ENCODE data around the gene XYLT2. TPM values are rescaled to one million over a fixed set of nuclear protein-coding genes. Genes with fewer than 3 reads are reported as not detected.
"Not testable (repeated sequence)": the region's sequence is repeated elsewhere in the genome, so short reads cannot be mapped to it uniquely, and the experiment has no call there.

XYLT2 gene
- total RNA-seq, 1 donor from 2014 or later: 21.4 TPM

DNA sequence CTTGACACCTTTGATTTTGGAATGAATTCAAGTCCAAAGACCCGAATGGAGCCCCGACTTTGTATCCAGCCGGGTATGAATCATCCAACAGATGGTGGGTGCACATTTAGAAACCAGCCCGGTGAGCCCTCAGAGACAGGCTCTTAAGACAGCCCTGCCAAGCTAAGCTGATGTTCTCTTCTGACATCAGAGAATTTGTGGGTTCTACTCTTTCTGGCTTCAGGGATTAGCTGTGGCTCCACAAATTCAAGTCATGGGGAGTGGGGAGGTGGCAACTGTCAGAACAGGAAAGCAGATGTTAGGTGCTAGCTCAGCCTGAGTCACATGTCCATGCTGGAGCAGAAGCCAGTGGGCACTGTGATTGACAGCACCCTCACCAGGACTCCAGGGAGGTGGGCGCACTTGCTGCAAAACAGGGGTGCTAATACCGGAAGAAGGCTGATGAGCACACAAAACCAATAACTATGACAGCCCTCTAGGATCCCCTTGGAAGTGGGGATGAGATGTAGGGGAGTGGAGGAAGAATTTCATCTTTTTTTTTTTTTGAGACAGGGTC, 31.4 kb upstream of the XYLT2 start:
- Mint-ChIP-seq H3K27ac (no peak overlapping the region), H3K4me1 (no peaks in the 10 kb centered on the region), H3K36me3 (ENCODE audit: low read depth) (no peaks in the 10 kb centered on the region), H3K27me3 (peaks cover 29% of the 10 kb centered on the region), H3K9me3 (no peaks in the 10 kb centered on the region), H3K4me3 (no peak overlapping the region)
- TF ChIP-seq, protein P1, sequence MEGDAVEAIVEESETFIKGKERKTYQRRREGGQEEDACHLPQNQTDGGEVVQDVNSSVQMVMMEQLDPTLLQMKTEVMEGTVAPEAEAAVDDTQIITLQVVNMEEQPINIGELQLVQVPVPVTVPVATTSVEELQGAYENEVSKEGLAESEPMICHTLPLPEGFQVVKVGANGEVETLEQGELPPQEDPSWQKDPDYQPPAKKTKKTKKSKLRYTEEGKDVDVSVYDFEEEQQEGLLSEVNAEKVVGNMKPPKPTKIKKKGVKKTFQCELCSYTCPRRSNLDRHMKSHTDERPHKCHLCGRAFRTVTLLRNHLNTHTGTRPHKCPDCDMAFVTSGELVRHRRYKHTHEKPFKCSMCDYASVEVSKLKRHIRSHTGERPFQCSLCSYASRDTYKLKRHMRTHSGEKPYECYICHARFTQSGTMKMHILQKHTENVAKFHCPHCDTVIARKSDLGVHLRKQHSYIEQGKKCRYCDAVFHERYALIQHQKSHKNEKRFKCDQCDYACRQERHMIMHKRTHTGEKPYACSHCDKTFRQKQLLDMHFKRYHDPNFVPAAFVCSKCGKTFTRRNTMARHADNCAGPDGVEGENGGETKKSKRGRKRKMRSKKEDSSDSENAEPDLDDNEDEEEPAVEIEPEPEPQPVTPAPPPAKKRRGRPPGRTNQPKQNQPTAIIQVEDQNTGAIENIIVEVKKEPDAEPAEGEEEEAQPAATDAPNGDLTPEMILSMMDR (IDR thresholded peaks at IDR 0.05): no peak
- DNase-seq (no peak), ATAC-seq (ENCODE audit: low read depth) (no peak)
- ChIA-PET POLR2A (no interaction called here), CTCF (no interaction called here)
- intact Hi-C loops (cut with micrococcal nuclease): no loop called here

DNA sequence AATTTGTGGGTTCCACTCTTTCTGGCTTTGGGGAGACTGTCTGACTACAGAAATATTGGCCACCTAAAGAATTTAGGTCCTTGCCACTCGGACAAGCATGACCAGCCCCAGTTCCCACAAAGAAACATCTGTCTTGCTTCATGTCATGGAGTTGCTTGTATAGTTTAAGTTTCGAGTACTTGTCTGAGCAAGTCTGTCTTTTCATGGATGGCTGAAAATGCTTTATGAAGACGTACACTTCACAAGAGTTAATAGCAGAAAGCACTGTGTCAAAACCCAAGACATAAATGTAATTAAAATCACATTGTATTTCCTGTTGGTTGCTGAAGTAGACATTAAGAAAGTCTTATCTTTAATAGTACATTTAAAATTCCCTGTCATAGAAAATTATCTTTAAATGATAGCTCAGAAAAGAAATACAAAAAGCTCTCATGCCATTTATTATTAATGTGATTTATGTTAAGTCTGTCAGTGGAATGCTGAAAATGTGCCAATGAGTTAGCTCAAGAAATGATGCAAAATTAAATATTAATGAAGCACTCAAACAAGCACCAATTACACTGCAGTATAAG, 29.8 kb upstream of the XYLT2 start:
- no peaks in the 10 kb centered on the region for H3K9me3 Mint-ChIP-seq
- H3K36me3 Mint-ChIP-seq (ENCODE audit: low read depth): no peaks in the 10 kb centered on the region
- no peaks in the 10 kb centered on the region for H3K4me1 Mint-ChIP-seq
- no peak overlapping the region for H3K4me3 Mint-ChIP-seq
- TF ChIP-seq, protein P1 (IDR thresholded peaks at IDR 0.05): no peak
- intact Hi-C loops (cut with micrococcal nuclease): no loop called here
- peaks cover 24% of the 10 kb centered on the region for H3K27me3 Mint-ChIP-seq
- ChIA-PET CTCF (no interaction called here), POLR2A (interaction anchor here (0.6 kb wide), 1 partner anchor 24 kb away, joined by 3 read pairs; no protein-coding TSS in a partner anchor)
- no peak overlapping the region for H3K27ac Mint-ChIP-seq
- DNase-seq (no peak), ATAC-seq (ENCODE audit: low read depth) (no peak)

DNA sequence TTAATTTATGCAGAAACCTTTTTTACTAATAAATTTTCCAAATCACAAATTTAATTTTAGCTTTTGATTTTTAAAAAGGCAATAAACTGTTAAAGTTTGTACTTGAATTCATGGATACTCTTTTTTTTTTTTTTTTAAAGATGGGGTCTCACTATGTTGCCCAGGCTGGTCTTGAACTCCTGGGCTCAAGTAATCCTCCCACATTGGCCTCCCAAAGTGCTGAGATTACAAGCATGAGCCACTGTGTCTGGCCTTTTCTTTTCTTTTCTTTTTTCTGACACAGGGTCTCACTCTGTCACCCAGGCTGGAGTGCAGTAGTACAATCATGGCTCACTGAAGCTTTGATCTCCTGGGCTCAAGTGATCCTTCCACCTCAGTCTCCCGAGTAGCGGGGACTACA, 29.3 kb upstream of the XYLT2 start:
- H3K4me1 Mint-ChIP-seq; H3K27ac Mint-ChIP-seq; H3K4me3 Mint-ChIP-seq; DNase-seq; intact Hi-C loops (cut with micrococcal nuclease); H3K9me3 Mint-ChIP-seq; H3K36me3 Mint-ChIP-seq (ENCODE audit: low read depth); CTCF ChIA-PET; ATAC-seq (ENCODE audit: low read depth): not testable (repeated sequence)
- POLR2A ChIA-PET: interaction anchor here (0.6 kb wide), 1 partner anchor 25 kb away, joined by 3 read pairs; no protein-coding TSS in a partner anchor
- peaks cover 19% of the 10 kb centered on the region for H3K27me3 Mint-ChIP-seq

DNA sequence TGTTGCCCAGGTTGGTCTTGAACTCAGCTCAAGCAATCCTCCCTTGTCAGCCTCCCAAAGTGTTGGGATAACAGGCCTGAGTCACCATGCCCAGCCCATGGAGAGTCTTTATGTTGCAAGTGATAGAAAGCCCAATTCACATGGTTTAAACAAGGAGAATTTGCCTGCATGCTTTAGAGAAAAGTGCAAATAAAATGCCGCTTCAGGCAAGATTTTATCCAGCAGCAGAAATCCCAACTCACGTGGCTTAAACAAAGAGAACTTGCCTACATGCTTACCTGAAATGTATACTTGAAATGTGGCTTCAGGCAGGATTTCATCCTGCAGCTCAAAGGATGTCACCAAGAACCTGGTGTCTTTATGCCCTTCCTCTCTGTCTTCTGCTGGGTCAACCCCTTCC, 28.8 kb upstream of the XYLT2 start:
- ATAC-seq (ENCODE audit: low read depth): no peak

DNA sequence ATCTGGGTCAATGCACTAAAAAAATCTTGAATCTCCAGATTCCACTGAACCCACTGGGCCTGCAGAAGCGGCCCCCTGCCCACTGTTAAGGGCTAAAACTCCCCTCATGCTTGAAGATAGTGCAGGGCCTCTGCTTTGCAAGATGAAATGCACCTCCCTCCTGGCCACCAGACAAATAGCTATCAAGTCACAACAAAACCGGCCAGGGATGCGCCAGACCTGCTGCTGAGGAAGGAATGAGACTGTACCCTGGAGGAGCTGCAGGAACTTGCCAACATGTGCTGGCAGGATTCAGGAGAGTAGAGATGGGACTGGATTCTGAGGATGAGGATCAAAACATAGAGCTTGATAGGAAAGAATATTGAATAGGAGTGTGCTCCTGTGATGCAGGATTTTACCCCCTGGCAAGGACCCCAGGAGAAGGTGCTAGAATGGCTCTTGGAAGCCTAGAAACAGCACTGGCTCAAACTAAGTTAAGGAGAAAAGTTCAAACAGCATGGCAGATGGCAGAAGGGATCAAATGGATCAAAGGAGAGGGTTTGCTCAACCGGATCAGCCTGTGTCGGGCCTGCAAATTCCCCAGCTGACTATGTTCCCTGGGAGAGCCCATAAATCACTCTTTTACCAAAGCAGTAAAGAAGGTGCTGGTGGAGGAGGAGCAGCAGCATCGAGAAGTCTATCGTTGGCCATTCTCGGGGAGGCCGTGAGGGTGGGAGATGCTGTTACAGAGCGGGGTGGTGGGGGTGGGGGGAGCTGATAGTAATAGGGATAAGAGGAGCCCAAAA, 27.2 kb upstream of the XYLT2 start:
- Mint-ChIP-seq H3K4me1 (no peaks in the 10 kb centered on the region), H3K4me3 (no peak overlapping the region), H3K27me3 (peaks cover 8% of the 10 kb centered on the region), H3K36me3 (ENCODE audit: low read depth) (no peaks in the 10 kb centered on the region), H3K27ac (no peak overlapping the region), H3K9me3 (no peaks in the 10 kb centered on the region)
- ChIA-PET POLR2A (no interaction called here), CTCF (interaction anchor here (1.0 kb wide), 1 partner anchor 118 kb away, joined by 3 read pairs; no protein-coding TSS in a partner anchor)
- ATAC-seq (ENCODE audit: low read depth) (no peak), DNase-seq (no peak)
- TF ChIP-seq, protein P1 (IDR thresholded peaks at IDR 0.05): no peak
- intact Hi-C loops (cut with micrococcal nuclease): no loop called here

More for the DNA sequence above, 28.8 kb upstream of the XYLT2 start:
- Mint-ChIP-seq H3K27me3 (peaks cover 17% of the 10 kb centered on the region), H3K27ac (no peak overlapping the region), H3K36me3 (ENCODE audit: low read depth) (no peaks in the 10 kb centered on the region), H3K9me3 (no peaks in the 10 kb centered on the region), H3K4me3 (no peak overlapping the region), H3K4me1 (no peaks in the 10 kb centered on the region)
- intact Hi-C loops (cut with micrococcal nuclease): no loop called here
- ChIA-PET CTCF (interaction anchor here (1.0 kb wide), 1 partner anchor 117 kb away, joined by 3 read pairs; no protein-coding TSS in a partner anchor), POLR2A (no interaction called here)
- TF ChIP-seq, protein P1 (IDR thresholded peaks at IDR 0.05): no peak
- no peak for DNase-seq
